Measurements from ENCODE around the gene MAPK12.

The MAPK12 gene

DNA sequence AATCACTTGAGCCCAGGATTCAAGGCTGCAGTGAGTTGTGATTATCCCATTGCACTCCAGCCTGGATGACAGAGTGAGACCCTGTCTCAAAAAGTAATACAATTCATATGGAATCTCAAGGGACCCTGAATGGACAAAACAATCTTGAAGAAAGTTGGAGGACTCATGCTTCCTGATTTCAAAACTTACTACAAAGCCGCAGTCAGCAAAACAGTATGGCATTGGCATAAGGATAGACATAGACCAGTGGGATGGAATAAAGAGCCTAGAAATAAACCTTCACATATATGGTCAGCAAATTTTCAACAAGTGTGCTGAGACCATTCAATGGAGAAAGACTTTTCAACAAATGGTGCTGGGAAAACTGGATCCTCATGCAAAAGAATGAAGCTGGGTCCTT, 58.2 kb downstream of the MAPK12 start:
- DNase-seq (ENCODE audit: low spot score): no peak
- H3K4me3 ChIP-seq: no peak overlapping the region
- TF ChIP-seq, protein P1, sequence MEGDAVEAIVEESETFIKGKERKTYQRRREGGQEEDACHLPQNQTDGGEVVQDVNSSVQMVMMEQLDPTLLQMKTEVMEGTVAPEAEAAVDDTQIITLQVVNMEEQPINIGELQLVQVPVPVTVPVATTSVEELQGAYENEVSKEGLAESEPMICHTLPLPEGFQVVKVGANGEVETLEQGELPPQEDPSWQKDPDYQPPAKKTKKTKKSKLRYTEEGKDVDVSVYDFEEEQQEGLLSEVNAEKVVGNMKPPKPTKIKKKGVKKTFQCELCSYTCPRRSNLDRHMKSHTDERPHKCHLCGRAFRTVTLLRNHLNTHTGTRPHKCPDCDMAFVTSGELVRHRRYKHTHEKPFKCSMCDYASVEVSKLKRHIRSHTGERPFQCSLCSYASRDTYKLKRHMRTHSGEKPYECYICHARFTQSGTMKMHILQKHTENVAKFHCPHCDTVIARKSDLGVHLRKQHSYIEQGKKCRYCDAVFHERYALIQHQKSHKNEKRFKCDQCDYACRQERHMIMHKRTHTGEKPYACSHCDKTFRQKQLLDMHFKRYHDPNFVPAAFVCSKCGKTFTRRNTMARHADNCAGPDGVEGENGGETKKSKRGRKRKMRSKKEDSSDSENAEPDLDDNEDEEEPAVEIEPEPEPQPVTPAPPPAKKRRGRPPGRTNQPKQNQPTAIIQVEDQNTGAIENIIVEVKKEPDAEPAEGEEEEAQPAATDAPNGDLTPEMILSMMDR (IDR thresholded peaks at IDR 0.05): no peak
- H3K27ac ChIP-seq: no peak overlapping the region

Data from coronary artery (tissue), 2 donors.